HepG2 (cell line): ENCODE results near the gene AGPAT2. TPM values are rescaled to one million over a fixed set of nuclear protein-coding genes. Genes with fewer than 3 reads are reported as not detected.
A peak's percentile ranks its signal among the peaks of the same experiment; 100 is the strongest.

Source experiments
- FLYWCH1 ChIP-seq: sonication (generic); formaldehyde crosslinking; IDR thresholded peaks from 2 replicates; pipeline ENCODE4 v1.8.1; 2023; ENCODE audit warnings: mild to moderate bottlenecking, missing genetic modification reagents
- GPN1 ChIP-seq: sonication (generic); formaldehyde crosslinking; IDR thresholded peaks from 2 replicates; pipeline ENCODE4 v1.5.1; 2020; ENCODE audit warnings: missing genetic modification reagents, borderline replicate concordance
- HNF4A ChIP-seq: sonication (generic); formaldehyde crosslinking; IDR thresholded peaks from 2 replicates; pipeline ENCODE4 v1.4.0; 2020; ENCODE audit warnings: missing genetic modification reagents
- ISL2 ChIP-seq: sonication (generic); formaldehyde crosslinking; IDR thresholded peaks from 2 replicates; pipeline ENCODE4 v1.5.0; 2020; ENCODE audit warnings: missing genetic modification reagents
- RARG ChIP-seq: sonication (generic); formaldehyde crosslinking; IDR thresholded peaks from 2 replicates; pipeline ENCODE4 v1.4.0; 2020; ENCODE audit warnings: low read depth, mild to moderate bottlenecking, missing genetic modification reagents
- RBAK ChIP-seq: sonication (generic); formaldehyde crosslinking; IDR thresholded peaks from 2 replicates; pipeline ENCODE4 v1.5.1; 2020; ENCODE audit warnings: mild to moderate bottlenecking, missing genetic modification reagents
- RNF2 ChIP-seq: fragments of 450-650 bp; conservative IDR thresholded peaks from 2 replicates; pipeline ENCODE4 v1.6.1; 2016; ENCODE audit warnings: low read depth
- ZFP82 ChIP-seq: sonication (generic); formaldehyde crosslinking; IDR thresholded peaks from 2 replicates; pipeline ENCODE4 v1.5.1; 2020; ENCODE audit warnings: mild to moderate bottlenecking, missing genetic modification reagents, borderline replicate concordance
- ZIK1 ChIP-seq: sonication (generic); formaldehyde crosslinking; IDR thresholded peaks from 2 replicates; pipeline ENCODE4 v1.5.0; 2020; ENCODE audit warnings: mild to moderate bottlenecking, low read depth, missing genetic modification reagents, borderline replicate concordance
- ZNF317 ChIP-seq: sonication (generic); formaldehyde crosslinking; IDR thresholded peaks from 2 replicates; pipeline ENCODE4 v1.5.0; 2020; ENCODE audit warnings: mild to moderate bottlenecking, missing genetic modification reagents
- ZNF672 ChIP-seq: sonication (generic); formaldehyde crosslinking; IDR thresholded peaks from 2 replicates; pipeline ENCODE4 v1.8.1; 2022; ENCODE audit warnings: missing genetic modification reagents
- ZNF674 ChIP-seq: sonication (generic); formaldehyde crosslinking; IDR thresholded peaks from 2 replicates; pipeline ENCODE4 v1.5.0; 2020; ENCODE audit warnings: low read depth, mild to moderate bottlenecking, missing genetic modification reagents
- ZNF737 ChIP-seq: sonication (generic); formaldehyde crosslinking; IDR thresholded peaks from 2 replicates; pipeline ENCODE4 v1.5.0; 2020; ENCODE audit warnings: missing genetic modification reagents, mild to moderate bottlenecking, borderline replicate concordance
- ZNF878 ChIP-seq: sonication (generic); formaldehyde crosslinking; IDR thresholded peaks from 2 replicates; pipeline ENCODE4 v1.8.1; 2023; ENCODE audit warnings: mild to moderate bottlenecking, missing genetic modification reagents, moderate library complexity
- polyA plus RNA-seq, 8 experiments: library from polyadenylated mRNA; depleted of rRNA in 3 of 8; stranded (reverse) in 7 of 8; unstranded in 1 of 8; fragments of >200 nt; fragmentation: Illumina TruSeq in 4 of 8; extraction: Trizol in 4 of 8; gene quantifications; 2 replicates each; pipeline versions ENCODE4 v1.2.1 to v1.2.3, GENCODE V29; 2011 to 2016; ENCODE audit warnings: low read depth in 4 of 8, missing spikeins in 1 of 8, mixed read lengths in 1 of 8; ENCODE audit not compliant: insufficient read depth in 1 of 8
- total RNA-seq, 5 experiments: library from RNA; depleted of rRNA; stranded (reverse); fragments of >200 nt; fragmentation: Illumina TruSeq; extraction: Trizol; gene quantifications; 2 replicates each; pipeline ENCODE4 v1.2.3, GENCODE V29; 2016; ENCODE audit warnings: low read depth in 1 of 5
- TF ChIP-seq, protein P1 (sequence below): conservative IDR thresholded peaks from 2 replicates; pipeline ENCODE4 v1.6.1; 2018; ENCODE audit warnings: missing genetic modification reagents
- TF ChIP-seq, protein P2 (sequence below), 2 experiments: sonication (generic) in 1 of 2; formaldehyde crosslinking in 1 of 2; IDR thresholded peaks; 2 replicates each; pipeline versions ENCODE4 v1.4.0 to v1.6.1; 2018 to 2020; ENCODE audit warnings: missing genetic modification reagents in 2 of 2, borderline replicate concordance in 1 of 2, low read depth in 1 of 2, mild to moderate bottlenecking in 1 of 2, missing biosample characterization in 1 of 2
- TF ChIP-seq, protein P3 (sequence below): sonication (generic); formaldehyde crosslinking; IDR thresholded peaks from 2 replicates; pipeline ENCODE4 v1.4.0; 2020; ENCODE audit warnings: mild to moderate bottlenecking, missing genetic modification reagents
- TF ChIP-seq, protein P4 (sequence below): sonication (generic); formaldehyde crosslinking; IDR thresholded peaks from 2 replicates; pipeline ENCODE4 v1.5.1; 2020; ENCODE audit warnings: missing genetic modification reagents, mild to moderate bottlenecking, borderline replicate concordance
- TF ChIP-seq, protein P5 (sequence below): IDR thresholded peaks from 2 replicates; pipeline ENCODE4 v1.6.1; 2012; ENCODE audit warnings: inconsistent platforms
- TF ChIP-seq, protein P6 (sequence below): IDR thresholded peaks from 2 replicates; pipeline ENCODE4 v1.6.1; 2012; ENCODE audit warnings: low read depth, low read length, improper control_type of control experiment

AGPAT2 gene
- total and polyA plus RNA-seq, 2 of the 13 experiments (the other 11 are each of a cell fraction or from before 2014, with no cell fraction given), result 3.9 to 25.8 TPM

DNA sequence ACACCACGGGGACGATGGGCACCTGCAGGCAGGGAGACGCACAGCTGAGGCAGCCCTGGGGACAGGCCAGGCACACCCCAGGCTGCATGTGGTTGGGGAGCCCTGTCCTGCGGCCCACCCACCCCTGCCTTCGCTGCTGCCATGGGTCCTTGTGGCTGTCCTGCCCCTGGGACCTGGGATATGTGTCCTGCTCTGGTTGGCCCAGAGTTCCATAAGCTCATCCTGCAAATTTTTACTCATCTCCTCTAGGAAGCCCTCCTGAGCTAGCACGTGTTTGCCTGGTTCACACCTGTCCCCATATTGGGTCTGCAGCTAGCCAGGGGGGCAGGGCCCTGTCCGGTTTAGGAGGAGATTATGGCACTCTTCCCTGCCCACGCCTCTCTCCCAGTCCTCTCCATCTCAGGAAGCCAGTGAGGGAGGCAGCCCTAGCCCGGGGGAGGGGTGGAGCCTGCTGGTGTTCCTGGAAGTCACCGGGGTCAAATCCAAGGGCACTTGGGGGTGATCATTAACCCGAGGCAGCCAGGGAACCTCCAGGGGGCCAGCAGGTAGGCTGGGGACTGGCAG is 12.4 kb downstream of the AGPAT2 start (continued):
- TF ChIP-seq, protein P1, sequence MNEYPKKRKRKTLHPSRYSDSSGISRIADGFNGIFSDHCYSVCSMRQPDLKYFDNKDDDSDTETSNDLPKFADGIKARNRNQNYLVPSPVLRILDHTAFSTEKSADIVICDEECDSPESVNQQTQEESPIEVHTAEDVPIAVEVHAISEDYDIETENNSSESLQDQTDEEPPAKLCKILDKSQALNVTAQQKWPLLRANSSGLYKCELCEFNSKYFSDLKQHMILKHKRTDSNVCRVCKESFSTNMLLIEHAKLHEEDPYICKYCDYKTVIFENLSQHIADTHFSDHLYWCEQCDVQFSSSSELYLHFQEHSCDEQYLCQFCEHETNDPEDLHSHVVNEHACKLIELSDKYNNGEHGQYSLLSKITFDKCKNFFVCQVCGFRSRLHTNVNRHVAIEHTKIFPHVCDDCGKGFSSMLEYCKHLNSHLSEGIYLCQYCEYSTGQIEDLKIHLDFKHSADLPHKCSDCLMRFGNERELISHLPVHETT, result no peak
- TF ChIP-seq, protein P2, sequence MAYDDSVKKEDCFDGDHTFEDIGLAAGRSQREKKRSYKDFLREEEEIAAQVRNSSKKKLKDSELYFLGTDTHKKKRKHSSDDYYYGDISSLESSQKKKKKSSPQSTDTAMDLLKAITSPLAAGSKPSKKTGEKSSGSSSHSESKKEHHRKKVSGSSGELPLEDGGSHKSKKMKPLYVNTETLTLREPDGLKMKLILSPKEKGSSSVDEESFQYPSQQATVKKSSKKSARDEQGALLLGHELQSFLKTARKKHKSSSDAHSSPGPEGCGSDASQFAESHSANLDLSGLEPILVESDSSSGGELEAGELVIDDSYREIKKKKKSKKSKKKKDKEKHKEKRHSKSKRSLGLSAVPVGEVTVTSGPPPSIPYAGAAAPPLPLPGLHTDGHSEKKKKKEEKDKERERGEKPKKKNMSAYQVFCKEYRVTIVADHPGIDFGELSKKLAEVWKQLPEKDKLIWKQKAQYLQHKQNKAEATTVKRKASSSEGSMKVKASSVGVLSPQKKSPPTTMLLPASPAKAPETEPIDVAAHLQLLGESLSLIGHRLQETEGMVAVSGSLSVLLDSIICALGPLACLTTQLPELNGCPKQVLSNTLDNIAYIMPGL (CRISPR knock-in tag; IDR thresholded peaks at IDR 0.05; ENCODE audit: borderline replicate concordance in 1 of 2, low read depth in 1 of 2), result no peak
- TF ChIP-seq, protein P3, sequence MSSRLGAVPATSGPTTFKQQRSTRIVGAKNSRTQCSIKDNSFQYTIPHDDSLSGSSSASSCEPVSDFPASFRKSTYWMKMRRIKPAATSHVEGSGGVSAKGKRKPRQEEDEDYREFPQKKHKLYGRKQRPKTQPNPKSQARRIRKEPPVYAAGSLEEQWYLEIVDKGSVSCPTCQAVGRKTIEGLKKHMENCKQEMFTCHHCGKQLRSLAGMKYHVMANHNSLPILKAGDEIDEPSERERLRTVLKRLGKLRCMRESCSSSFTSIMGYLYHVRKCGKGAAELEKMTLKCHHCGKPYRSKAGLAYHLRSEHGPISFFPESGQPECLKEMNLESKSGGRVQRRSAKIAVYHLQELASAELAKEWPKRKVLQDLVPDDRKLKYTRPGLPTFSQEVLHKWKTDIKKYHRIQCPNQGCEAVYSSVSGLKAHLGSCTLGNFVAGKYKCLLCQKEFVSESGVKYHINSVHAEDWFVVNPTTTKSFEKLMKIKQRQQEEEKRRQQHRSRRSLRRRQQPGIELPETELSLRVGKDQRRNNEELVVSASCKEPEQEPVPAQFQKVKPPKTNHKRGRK (CRISPR knock-in tag), result no peak
- TF ChIP-seq ZNF878 (CRISPR knock-in tag) (no peak), ZNF737 (CRISPR knock-in tag) (no peak), ZFP82 (CRISPR knock-in tag) (no peak), HNF4A (CRISPR knock-in tag) (0 out of 2 replicates have a peak, but pooled peaks have one; percentile 24), FLYWCH1 (CRISPR knock-in tag) (no peak), ISL2 (no peak), RARG (CRISPR knock-in tag) (no peak), GPN1 (CRISPR knock-in tag) (no peak), RBAK (CRISPR knock-in tag) (no peak), RNF2 (no peak), ZIK1 (CRISPR knock-in tag) (no peak), ZNF674 (CRISPR knock-in tag) (no peak), ZNF317 (no peak), ZNF672 (CRISPR knock-in tag) (no peak)
- TF ChIP-seq, protein P4, sequence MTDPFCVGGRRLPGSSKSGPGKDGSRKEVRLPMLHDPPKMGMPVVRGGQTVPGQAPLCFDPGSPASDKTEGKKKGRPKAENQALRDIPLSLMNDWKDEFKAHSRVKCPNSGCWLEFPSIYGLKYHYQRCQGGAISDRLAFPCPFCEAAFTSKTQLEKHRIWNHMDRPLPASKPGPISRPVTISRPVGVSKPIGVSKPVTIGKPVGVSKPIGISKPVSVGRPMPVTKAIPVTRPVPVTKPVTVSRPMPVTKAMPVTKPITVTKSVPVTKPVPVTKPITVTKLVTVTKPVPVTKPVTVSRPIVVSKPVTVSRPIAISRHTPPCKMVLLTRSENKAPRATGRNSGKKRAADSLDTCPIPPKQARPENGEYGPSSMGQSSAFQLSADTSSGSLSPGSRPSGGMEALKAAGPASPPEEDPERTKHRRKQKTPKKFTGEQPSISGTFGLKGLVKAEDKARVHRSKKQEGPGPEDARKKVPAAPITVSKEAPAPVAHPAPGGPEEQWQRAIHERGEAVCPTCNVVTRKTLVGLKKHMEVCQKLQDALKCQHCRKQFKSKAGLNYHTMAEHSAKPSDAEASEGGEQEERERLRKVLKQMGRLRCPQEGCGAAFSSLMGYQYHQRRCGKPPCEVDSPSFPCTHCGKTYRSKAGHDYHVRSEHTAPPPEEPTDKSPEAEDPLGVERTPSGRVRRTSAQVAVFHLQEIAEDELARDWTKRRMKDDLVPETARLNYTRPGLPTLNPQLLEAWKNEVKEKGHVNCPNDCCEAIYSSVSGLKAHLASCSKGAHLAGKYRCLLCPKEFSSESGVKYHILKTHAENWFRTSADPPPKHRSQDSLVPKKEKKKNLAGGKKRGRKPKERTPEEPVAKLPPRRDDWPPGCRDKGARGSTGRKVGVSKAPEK (CRISPR knock-in tag), result no peak
- TF ChIP-seq, protein P5, sequence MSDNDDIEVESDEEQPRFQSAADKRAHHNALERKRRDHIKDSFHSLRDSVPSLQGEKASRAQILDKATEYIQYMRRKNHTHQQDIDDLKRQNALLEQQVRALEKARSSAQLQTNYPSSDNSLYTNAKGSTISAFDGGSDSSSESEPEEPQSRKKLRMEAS, result no peak
- TF ChIP-seq, protein P6, sequence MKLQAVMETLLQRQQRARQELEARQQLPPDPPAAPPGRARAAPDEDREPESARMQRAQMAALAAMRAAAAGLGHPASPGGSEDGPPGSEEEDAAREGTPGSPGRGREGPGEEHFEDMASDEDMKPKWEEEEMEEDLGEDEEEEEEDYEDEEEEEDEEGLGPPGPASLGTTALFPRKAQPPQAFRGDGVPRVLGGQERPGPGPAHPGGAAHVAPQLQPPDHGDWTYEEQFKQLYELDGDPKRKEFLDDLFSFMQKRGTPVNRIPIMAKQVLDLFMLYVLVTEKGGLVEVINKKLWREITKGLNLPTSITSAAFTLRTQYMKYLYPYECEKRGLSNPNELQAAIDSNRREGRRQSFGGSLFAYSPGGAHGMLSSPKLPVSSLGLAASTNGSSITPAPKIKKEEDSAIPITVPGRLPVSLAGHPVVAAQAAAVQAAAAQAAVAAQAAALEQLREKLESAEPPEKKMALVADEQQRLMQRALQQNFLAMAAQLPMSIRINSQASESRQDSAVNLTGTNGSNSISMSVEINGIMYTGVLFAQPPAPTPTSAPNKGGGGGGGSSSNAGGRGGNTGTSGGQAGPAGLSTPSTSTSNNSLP, result no peak
